CD14-positive monocyte (primary cell): ENCODE results near the gene JARID2. TPM values are rescaled to one million over a fixed set of nuclear protein-coding genes. Genes with fewer than 3 reads are reported as not detected.

Experiments used
- DNase-seq, 3 donors: peaks; one replicate each; pipeline ENCODE4 v3.0.0-alpha.2; 2011 to 2022
- H2AFZ ChIP-seq: 2 replicates; pipeline ENCODE4 v1.6.0; 2012; ENCODE audit warnings: mild to moderate bottlenecking, low read depth, low read length, inconsistent platforms; ENCODE audit not compliant: insufficient read depth, poor library complexity, severe bottlenecking
- H3K27ac ChIP-seq, 2 donors: 1 replicate in 1 of 2; 2 replicates in 1 of 2; pipeline ENCODE4 v1.5.1; 2012 to 2013; ENCODE audit warnings: low read length in 2 of 2, control low read depth in 1 of 2, inconsistent platforms in 1 of 2, low read depth in 1 of 2, mild to moderate bottlenecking in 1 of 2
- H3K27me3 ChIP-seq, 2 donors: one replicate each; pipeline versions ENCODE4 v1.6.0 to v1.6.1; 2011 to 2013; ENCODE audit warnings: low read length in 2 of 2; ENCODE audit not compliant: control insufficient read depth in 2 of 2, insufficient read depth in 2 of 2
- H3K36me3 ChIP-seq, 2 donors: replicated peaks in 1 of 2; 1 replicate in 1 of 2; 2 replicates in 1 of 2; pipeline versions ENCODE4 v1.5.1 to v1.6.1; 2012 to 2013; ENCODE audit warnings: low read length in 2 of 2, control low read depth in 1 of 2, inconsistent platforms in 1 of 2, mild to moderate bottlenecking in 1 of 2; ENCODE audit not compliant: insufficient read depth in 2 of 2, control insufficient read depth in 1 of 2
- H3K4me1 ChIP-seq, 2 donors: 1 replicate in 1 of 2; 2 replicates in 1 of 2; pipeline versions ENCODE4 v1.5.1 to v1.6.1; 2012 to 2013; ENCODE audit warnings: low read length in 2 of 2, control low read depth in 1 of 2, inconsistent platforms in 1 of 2, mild to moderate bottlenecking in 1 of 2, moderate library complexity in 1 of 2; ENCODE audit not compliant: insufficient read depth in 2 of 2, control insufficient read depth in 1 of 2
- H3K4me2 ChIP-seq: replicated peaks from 2 replicates; pipeline ENCODE3; 2012; ENCODE audit warnings: low read length, moderate library complexity, mild to moderate bottlenecking; ENCODE audit not compliant: poor library complexity, severe bottlenecking; ENCODE audit errors: extremely low read depth
- H3K4me3 ChIP-seq, 3 experiments: fragments of 200-600 bp in 1 of 3; sonication (generic) in 1 of 3; replicated peaks in 1 of 3; 1 replicate in 2 of 3; 2 replicates in 1 of 3; pipeline ENCODE4 v1.5.1; 2011 to 2013; ENCODE audit warnings: low read length in 3 of 3, mild to moderate bottlenecking in 3 of 3, control low read depth in 2 of 3, low read depth in 2 of 3, inconsistent platforms in 1 of 3, moderate library complexity in 1 of 3
- H3K79me2 ChIP-seq: 2 replicates; pipeline ENCODE4 v1.6.0; 2012; ENCODE audit warnings: mild to moderate bottlenecking, control low read depth, inconsistent platforms, low read length, moderate library complexity; ENCODE audit not compliant: insufficient read depth
- H3K9ac ChIP-seq: 2 replicates; pipeline ENCODE4 v1.6.0; 2017; ENCODE audit warnings: low read length, mild to moderate bottlenecking; ENCODE audit not compliant: insufficient read depth, poor library complexity, severe bottlenecking
- H3K9me3 ChIP-seq, 2 donors: replicated peaks in 1 of 2; 1 replicate in 1 of 2; 2 replicates in 1 of 2; pipeline versions ENCODE4 v1.5.1 to v1.6.1; 2012 to 2013; ENCODE audit warnings: low read length in 2 of 2, control low read depth in 1 of 2; ENCODE audit not compliant: control insufficient read depth in 1 of 2, insufficient read depth in 1 of 2
- H4K20me1 ChIP-seq: 2 replicates; pipeline ENCODE4 v1.6.0; 2012; ENCODE audit warnings: mild to moderate bottlenecking, low read length, control low read depth, moderate library complexity; ENCODE audit not compliant: insufficient read depth
- H3K27ac Mint-ChIP-seq, 7 donors: one replicate each; pipeline ENCODE4 v1.8.0; 2020; ENCODE audit warnings: mild to moderate bottlenecking in 7 of 7, mixed read lengths in 7 of 7, moderate library complexity in 6 of 7, inconsistent platforms in 2 of 7
- H3K27me3 Mint-ChIP-seq, 3 donors: one replicate each; pipeline ENCODE4 v1.8.0; 2021 to 2022; ENCODE audit warnings: low read depth in 3 of 3, mild to moderate bottlenecking in 3 of 3, mixed read lengths in 3 of 3, moderate library complexity in 3 of 3, inconsistent platforms in 1 of 3
- H3K36me3 Mint-ChIP-seq, 2 donors: one replicate each; pipeline ENCODE4 v1.8.0; 2020; ENCODE audit warnings: mixed read lengths in 2 of 2, inconsistent platforms in 1 of 2, mild to moderate bottlenecking in 1 of 2
- H3K4me1 Mint-ChIP-seq: one replicate; pipeline ENCODE4 v1.8.0; 2020; ENCODE audit warnings: mild to moderate bottlenecking, mixed read lengths
- H3K4me3 Mint-ChIP-seq, 2 donors: one replicate each; pipeline ENCODE4 v1.8.0; 2020; ENCODE audit warnings: mild to moderate bottlenecking in 2 of 2, mixed read lengths in 2 of 2, moderate library complexity in 1 of 2
- H3K9me3 Mint-ChIP-seq, 7 donors: one replicate each; pipeline ENCODE4 v1.8.0; 2020 to 2022; ENCODE audit warnings: mixed read lengths in 7 of 7, mild to moderate bottlenecking in 6 of 7, moderate library complexity in 6 of 7, inconsistent platforms in 2 of 7
- CTCF ChIP-seq: fragments of 200-600 bp; IDR thresholded peaks from one replicate; pipeline ENCODE4 v1.8.0; 2022; ENCODE audit warnings: antibody characterized with exemption, mild to moderate bottlenecking
- WGBS: methylation state at CpG from one replicate; pipeline ENCODE4 v1.1.5; 2013; ENCODE audit warnings: missing lambda C conversion rate; ENCODE audit not compliant: insufficient coverage; 5-methylcytosine and 5-hydroxymethylcytosine counted together
- intact Hi-C, 2 donors: fragments of 100-400 bp; cut with micrococcal nuclease; formaldehyde crosslinking; loops; one replicate each; pipeline versions ENCODE4 v1.15.0 to v1.15.1; 2023
- polyA plus RNA-seq, 3 donors: library from polyadenylated mRNA; depleted of rRNA in 1 of 3; unstranded in 2 of 3; stranded (reverse) in 1 of 3; fragments of 300-500 nt in 2 of 3; fragments of >200 nt in 1 of 3; fragmentation: Illumina TruSeq in 2 of 3; gene quantifications; 1 replicate in 2 of 3; 2 replicates in 1 of 3; pipeline ENCODE4 v1.2.3, GENCODE V29; 2012 to 2021

JARID2 gene
- polyA plus RNA-seq, 3 donors = 6.8 to 17.5 (median 12.5) TPM

GRCh38 chr6:15378866-15379265 lies 133.0 kb downstream of the JARID2 start:
- Mint-ChIP-seq H3K4me1 (peaks cover 48% of the 10 kb centered on the region), H3K9me3 (peaks cover 0 to 5% (median 0%) of the 10 kb centered on the region in 7 donors), H3K36me3 (peaks cover 26 to 54% of the 10 kb centered on the region in 2 donors), H3K4me3 (no peak overlapping the region), H3K27ac (peak overlapping the region in 2 of 7 donors; percentile 42 to 76), H3K27me3 (peaks cover 0 to 3% (median 0%) of the 10 kb centered on the region in 3 donors)
- no peak overlapping the region for H3K9ac ChIP-seq
- H3K36me3 ChIP-seq = peaks cover 15 to 38% of the 10 kb centered on the region in 2 donors
- H3K9me3 ChIP-seq = no peaks in the 10 kb centered on the region
- H4K20me1 ChIP-seq = peaks cover 98% of the 10 kb centered on the region
- no peak overlapping the region for H3K4me2 ChIP-seq
- peak overlapping the region in 1 of 2 donors; percentile 29 for H3K27ac ChIP-seq
- H3K79me2 ChIP-seq = peaks cover 100% of the 10 kb centered on the region
- WGBS = 66% methylated on average over 4 of the region's 4 CpGs
- no peaks in the 10 kb centered on the region for H3K27me3 ChIP-seq
- TF ChIP-seq CTCF = no peak
- H3K4me1 ChIP-seq = peaks cover 3 to 6% of the 10 kb centered on the region in 2 donors
- DNase-seq = no peak
- intact Hi-C loops = no loop called here
- H2AFZ ChIP-seq = no peak overlapping the region
- no peak overlapping the region for H3K4me3 ChIP-seq

DNA sequence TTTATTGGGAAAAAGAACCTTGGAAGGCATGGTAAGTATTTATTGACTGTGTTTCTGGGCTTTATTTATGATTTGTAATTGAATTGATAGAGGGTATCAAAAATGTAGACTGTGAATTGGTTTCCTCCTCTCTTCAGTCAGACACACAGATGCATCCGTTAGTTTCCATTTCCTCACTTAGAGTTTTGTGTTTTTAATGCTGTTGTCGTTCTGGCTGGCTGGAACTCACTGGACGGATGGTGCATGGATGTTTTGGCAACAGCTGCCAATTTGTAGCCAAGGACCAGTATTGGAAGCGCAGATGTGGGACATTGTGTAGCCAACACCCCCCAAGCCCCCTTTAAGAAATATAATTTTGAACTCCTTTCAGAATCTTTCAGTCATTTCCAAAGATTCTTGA lies 134.5 kb downstream of the JARID2 start:
- H3K27ac ChIP-seq = no peak overlapping the region
- TF ChIP-seq CTCF = no peak
- peaks cover 26 to 60% of the 10 kb centered on the region in 2 donors for H3K36me3 Mint-ChIP-seq
- H3K27ac Mint-ChIP-seq = peak overlapping the region in 3 of 7 donors; percentile 47 to 61 (median 50)
- no peak overlapping the region for H3K4me3 Mint-ChIP-seq
- peaks cover 100% of the 10 kb centered on the region for H3K79me2 ChIP-seq
- no peak overlapping the region for H3K4me3 ChIP-seq
- no CpG with 5 or more reads among the region's 4 CpGs for WGBS
- H4K20me1 ChIP-seq = peaks cover 98% of the 10 kb centered on the region
- no peak for DNase-seq
- no peak overlapping the region for H3K4me2 ChIP-seq
- no peaks in the 10 kb centered on the region for H3K9me3 ChIP-seq
- H2AFZ ChIP-seq = no peak overlapping the region
- no peak overlapping the region for H3K9ac ChIP-seq
- H3K4me1 Mint-ChIP-seq = peaks cover 61% of the 10 kb centered on the region
- H3K27me3 ChIP-seq = no peaks in the 10 kb centered on the region
- peaks cover 3 to 23% of the 10 kb centered on the region in 2 donors for H3K36me3 ChIP-seq
- H3K9me3 Mint-ChIP-seq = peaks cover 0 to 5% (median 0%) of the 10 kb centered on the region in 7 donors
- H3K4me1 ChIP-seq = peaks cover 3 to 15% of the 10 kb centered on the region in 2 donors
- H3K27me3 Mint-ChIP-seq = peaks cover 0 to 3% (median 3%) of the 10 kb centered on the region in 3 donors
- intact Hi-C loops = loop anchor here in 1 of 2 donors (5.0 kb wide), 1 partner anchor 47 kb away; no protein-coding TSS in a partner anchor
